ENCODE results near the gene CCDC33. TPM values are rescaled to one million over a fixed set of nuclear protein-coding genes. Genes with fewer than 3 reads are reported as not detected.

CCDC33 gene
- total RNA-seq, 1 donor from 2014 or later, result not detected

GRCh38 chr15:74320352-74321247, 84.5 kb downstream of the CCDC33 start:
- H3K4me3 ChIP-seq (ENCODE audit: low read depth, low read length), result no peak overlapping the region
- FAIRE-seq (no peak), DNase-seq (ENCODE audit: low read depth) (no peak)
- TF ChIP-seq CTCF (IDR thresholded peaks at IDR 0.05; ENCODE audit: insufficient read depth, low read length, severe bottlenecking), result peak; percentile 57
- no peaks in the 10 kb centered on the region for H3K36me3 ChIP-seq (ENCODE audit: control insufficient read depth, insufficient read depth, low read length)
- H3K27me3 ChIP-seq (ENCODE audit: control insufficient read depth, insufficient read depth, low read length), result no peaks in the 10 kb centered on the region

- TF ChIP-seq CTCF (IDR thresholded peaks at IDR 0.05; ENCODE audit: insufficient read depth, low read length, severe bottlenecking), result peak; percentile 95
- DNase-seq (ENCODE audit: low read depth), result peak; percentile 29
- peaks cover 2% of the 10 kb centered on the region for H3K27me3 ChIP-seq (ENCODE audit: control insufficient read depth, insufficient read depth, low read length)
These were observed 86.5 kb downstream of the CCDC33 start for GRCh38 chr15:74322558-74323180.

GRCh38 chr15:74324714-74325113, 88.6 kb downstream of the CCDC33 start:
- FAIRE-seq (no peak), DNase-seq (ENCODE audit: low read depth) (no peak)
- Histone ChIP-seq H3K27me3 (ENCODE audit: control insufficient read depth, insufficient read depth, low read length) (peaks cover 2% of the 10 kb centered on the region), H3K4me3 (ENCODE audit: low read depth, low read length) (no peak overlapping the region), H3K36me3 (ENCODE audit: control insufficient read depth, insufficient read depth, low read length) (no peaks in the 10 kb centered on the region)
- TF ChIP-seq CTCF (IDR thresholded peaks at IDR 0.05; ENCODE audit: insufficient read depth, low read length, severe bottlenecking), result no peak

More at GRCh38 chr15:74322558-74323180, 86.5 kb downstream of the CCDC33 start:
- no peak for FAIRE-seq
- H3K36me3 ChIP-seq (ENCODE audit: control insufficient read depth, insufficient read depth, low read length), result no peaks in the 10 kb centered on the region
- H3K4me3 ChIP-seq (ENCODE audit: low read depth, low read length), result no peak overlapping the region

- FAIRE-seq (no peak), DNase-seq (ENCODE audit: low read depth) (no peak)
- Histone ChIP-seq H3K4me3 (ENCODE audit: low read depth, low read length) (no peak overlapping the region), H3K27me3 (ENCODE audit: control insufficient read depth, insufficient read depth, low read length) (peaks cover 2% of the 10 kb centered on the region), H3K36me3 (ENCODE audit: control insufficient read depth, insufficient read depth, low read length) (no peaks in the 10 kb centered on the region)
- TF ChIP-seq CTCF (IDR thresholded peaks at IDR 0.05; ENCODE audit: insufficient read depth, low read length, severe bottlenecking), result no peak
These were observed 90.6 kb downstream of the CCDC33 start for GRCh38 chr15:74326746-74327145.

- peak; percentile 58 for FAIRE-seq
These were observed 91.6 kb downstream of the CCDC33 start for GRCh38 chr15:74327756-74328155.

More at GRCh38 chr15:74327756-74328155, 91.6 kb downstream of the CCDC33 start:
- no peak overlapping the region for H3K4me3 ChIP-seq (ENCODE audit: low read depth, low read length)
- DNase-seq (ENCODE audit: low read depth), result no peak
- no peak for TF ChIP-seq CTCF (IDR thresholded peaks at IDR 0.05; ENCODE audit: insufficient read depth, low read length, severe bottlenecking)
- H3K27me3 ChIP-seq (ENCODE audit: control insufficient read depth, insufficient read depth, low read length), result peaks cover 2% of the 10 kb centered on the region
- H3K36me3 ChIP-seq (ENCODE audit: control insufficient read depth, insufficient read depth, low read length), result no peaks in the 10 kb centered on the region

Data from bronchial epithelial cell (primary cell).